HG03342 (cell line): ENCODE measurements around the gene RAB44.

Source experiments
- ATAC-seq: cut with Tn5 transposase; IDR thresholded peaks from one replicate; pipeline ENCODE4 v1.9.1; 2021; ENCODE audit warnings: mild to moderate bottlenecking, moderate library complexity; ENCODE audit not compliant: unreplicated experiment

Gene RAB44

DNA sequence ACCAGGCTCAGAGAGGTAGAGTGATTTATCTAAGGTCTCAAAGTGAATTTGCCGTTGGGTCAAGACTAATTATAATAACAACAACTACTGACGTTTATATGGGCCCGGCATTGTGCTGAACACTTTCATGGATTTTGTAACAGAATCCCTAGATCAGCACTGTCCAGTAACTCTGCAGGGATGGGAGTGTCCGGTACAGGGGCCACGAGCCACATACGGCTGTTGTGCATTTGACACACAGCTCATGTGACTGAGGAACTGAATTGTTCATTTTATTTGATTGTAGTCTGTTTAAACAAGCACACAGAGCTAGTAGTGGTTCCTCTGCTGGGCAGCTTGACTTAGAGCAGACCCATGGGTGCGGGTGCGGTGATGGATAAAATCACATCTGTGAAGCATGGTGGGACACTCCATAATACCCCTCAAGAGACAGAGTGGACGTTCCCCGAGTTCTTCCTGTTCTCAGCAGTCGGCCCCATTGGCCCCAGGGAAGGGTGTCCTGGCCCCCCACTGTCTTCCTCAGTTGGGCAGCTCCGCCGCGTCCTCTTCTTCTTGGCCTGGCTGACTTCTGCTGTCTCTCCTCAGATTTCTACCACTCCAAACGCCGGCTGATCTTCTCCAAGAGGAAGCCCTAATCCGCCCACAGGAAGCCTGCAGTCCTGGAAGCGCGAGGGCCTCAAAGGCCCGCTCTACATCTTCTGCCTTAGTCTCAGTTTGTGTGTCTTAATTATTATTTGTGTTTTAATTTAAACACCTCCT lies 12.3 kb upstream of the RAB44 start:
- ATAC-seq: no peak

DNA sequence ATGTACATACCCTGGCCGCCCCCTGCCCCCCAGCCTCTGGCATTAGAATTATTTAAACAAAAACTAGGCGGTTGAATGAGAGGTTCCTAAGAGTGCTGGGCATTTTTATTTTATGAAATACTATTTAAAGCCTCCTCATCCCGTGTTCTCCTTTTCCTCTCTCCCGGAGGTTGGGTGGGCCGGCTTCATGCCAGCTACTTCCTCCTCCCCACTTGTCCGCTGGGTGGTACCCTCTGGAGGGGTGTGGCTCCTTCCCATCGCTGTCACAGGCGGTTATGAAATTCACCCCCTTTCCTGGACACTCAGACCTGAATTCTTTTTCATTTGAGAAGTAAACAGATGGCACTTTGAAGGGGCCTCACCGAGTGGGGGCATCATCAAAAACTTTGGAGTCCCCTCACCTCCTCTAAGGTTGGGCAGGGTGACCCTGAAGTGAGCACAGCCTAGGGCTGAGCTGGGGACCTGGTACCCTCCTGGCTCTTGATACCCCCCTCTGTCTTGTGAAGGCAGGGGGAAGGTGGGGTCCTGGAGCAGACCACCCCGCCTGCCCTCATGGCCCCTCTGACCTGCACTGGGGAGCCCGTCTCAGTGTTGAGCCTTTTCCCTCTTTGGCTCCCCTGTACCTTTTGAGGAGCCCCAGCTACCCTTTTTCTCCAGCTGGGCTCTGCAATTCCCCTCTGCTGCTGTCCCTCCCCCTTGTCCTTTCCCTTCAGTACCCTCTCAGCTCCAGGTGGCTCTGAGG lies 11.5 kb upstream of the RAB44 start:
- no peak for ATAC-seq

DNA sequence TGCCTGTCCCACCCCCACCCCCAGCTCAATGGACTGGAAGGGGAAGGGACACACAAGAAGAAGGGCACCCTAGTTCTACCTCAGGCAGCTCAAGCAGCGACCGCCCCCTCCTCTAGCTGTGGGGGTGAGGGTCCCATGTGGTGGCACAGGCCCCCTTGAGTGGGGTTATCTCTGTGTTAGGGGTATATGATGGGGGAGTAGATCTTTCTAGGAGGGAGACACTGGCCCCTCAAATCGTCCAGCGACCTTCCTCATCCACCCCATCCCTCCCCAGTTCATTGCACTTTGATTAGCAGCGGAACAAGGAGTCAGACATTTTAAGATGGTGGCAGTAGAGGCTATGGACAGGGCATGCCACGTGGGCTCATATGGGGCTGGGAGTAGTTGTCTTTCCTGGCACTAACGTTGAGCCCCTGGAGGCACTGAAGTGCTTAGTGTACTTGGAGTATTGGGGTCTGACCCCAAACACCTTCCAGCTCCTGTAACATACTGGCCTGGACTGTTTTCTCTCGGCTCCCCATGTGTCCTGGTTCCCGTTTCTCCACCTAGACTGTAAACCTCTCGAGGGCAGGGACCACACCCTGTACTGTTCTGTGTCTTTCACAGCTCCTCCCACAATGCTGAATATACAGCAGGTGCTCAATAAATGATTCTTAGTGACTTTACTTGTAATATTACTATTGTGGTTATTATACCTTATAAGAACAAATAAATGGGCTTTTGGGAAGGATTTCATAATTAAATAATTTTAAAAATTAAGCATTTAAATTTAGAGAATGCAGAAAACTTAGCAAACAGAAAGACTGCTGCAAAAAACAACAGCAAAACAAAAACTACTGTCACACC lies 10.7 kb upstream of the RAB44 start:
- ATAC-seq: no peak

GRCh38 chr6:36688063-36688738 lies 9.4 kb upstream of the RAB44 start:
- no peak for ATAC-seq

DNA sequence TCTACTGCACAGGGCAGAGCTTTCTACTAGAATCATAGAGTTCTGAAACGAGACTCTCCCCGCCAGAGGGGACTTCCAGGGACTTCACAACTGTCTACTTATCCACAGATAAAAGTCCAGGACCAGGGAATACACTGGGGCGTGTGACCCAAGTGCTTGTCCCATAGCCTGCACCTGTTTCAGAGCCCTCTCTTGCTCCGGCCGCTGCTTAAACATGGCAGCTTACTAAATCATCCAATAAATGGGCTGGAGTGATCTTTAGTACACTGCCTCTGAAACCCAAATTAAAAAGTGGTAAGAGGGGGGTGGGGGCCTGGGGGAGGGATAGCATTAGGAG lies 8.9 kb upstream of the RAB44 start:
- ATAC-seq: no peak

DNA sequence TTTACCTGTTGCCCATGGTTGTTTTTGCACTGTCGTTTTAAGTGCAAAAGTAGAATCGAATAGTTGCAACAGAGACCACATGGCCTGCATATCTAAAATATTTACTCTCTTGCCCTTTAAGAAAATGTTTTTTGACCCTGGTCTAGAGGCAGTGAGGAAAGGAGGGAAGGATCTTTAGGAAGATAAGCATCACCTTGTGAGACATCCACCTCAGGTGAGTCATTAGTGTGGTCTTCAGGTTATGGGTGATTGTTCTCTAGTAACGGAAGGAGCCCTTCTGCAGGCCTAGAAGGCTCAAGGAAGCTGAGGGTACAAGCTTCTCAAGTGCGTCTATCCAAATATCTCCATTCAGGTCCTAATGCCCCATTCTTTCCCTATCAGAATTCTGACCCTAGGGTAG lies 6.6 kb upstream of the RAB44 start:
- ATAC-seq: no peak

GRCh38 chr6:36691612-36692011 lies 6.0 kb upstream of the RAB44 start:
- ATAC-seq: no peak

DNA sequence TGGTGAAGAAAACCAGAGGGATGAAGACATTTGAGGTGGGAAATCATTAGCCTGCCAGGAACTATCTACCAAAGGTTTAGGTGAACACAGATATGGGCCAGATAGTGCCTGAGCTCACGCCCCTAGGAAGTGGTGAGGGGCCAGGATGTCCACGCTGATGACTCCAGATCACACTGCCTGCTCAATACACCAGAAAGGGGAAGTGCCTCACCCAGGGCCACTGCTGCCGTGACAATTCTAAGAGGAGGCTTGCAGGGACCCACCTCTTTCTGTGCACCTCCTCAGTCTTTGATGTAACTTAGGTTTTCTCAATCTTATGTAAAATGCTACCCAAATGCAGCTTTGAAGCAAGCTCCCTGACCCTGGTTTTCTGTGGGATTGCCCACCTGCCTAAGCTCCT lies 5.4 kb upstream of the RAB44 start:
- peak; percentile 60 for ATAC-seq

GRCh38 chr6:36692861-36693702 lies 4.5 kb upstream of the RAB44 start:
- no peak for ATAC-seq

GRCh38 chr6:36694616-36695015 lies 3.0 kb upstream of the RAB44 start:
- ATAC-seq: no peak

- ATAC-seq: no peak
These were observed 2.2 kb upstream of the RAB44 start for GRCh38 chr6:36695414-36695813.

- no peak for ATAC-seq
These were observed 570 bp downstream of the RAB44 start for GRCh38 chr6:36698196-36698595.

DNA sequence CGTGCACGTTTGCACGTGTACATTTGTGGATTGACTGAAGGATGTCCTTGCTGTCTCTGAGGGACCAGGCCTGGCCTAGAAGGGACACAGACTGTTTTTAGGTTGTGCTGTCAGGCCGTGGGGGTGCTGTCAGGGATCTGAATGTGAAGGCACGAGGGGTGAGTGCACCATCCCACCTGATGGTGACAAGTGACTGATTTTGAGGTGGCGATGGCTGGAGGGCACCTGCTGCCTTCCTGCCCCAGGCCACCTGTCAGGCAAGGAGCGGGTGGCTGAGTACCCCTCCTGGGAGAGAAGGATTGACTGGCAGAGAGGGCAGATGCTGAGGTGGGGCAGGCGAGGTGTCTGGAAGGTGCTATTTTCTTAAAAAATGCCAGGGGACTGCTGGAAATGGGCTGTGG lies 1.2 kb downstream of the RAB44 start:
- no peak for ATAC-seq

GRCh38 chr6:36699348-36699747 lies 1.7 kb downstream of the RAB44 start:
- ATAC-seq: no peak

- no peak for ATAC-seq
These were observed 2.6 kb downstream of the RAB44 start for GRCh38 chr6:36700071-36700812.

DNA sequence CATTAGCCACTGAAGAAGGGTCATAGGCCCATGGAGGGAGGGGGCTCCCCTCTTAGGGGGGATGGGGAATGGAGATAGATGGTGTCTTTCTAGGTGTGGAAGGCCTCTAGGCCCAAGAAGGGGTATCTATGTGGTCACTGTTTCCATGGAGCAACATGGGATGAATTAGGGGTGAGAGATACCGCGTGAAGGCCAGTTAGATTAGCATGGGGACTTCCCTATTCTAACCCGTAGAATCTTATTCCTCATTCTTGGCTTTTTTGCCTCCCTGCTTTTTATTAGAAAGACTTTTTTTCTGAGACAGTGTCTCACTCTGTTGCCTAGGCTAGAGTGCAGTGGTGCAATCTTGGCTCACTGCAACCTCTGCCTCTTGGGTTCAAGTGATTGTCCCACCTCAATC lies 3.2 kb downstream of the RAB44 start:
- no peak for ATAC-seq

DNA sequence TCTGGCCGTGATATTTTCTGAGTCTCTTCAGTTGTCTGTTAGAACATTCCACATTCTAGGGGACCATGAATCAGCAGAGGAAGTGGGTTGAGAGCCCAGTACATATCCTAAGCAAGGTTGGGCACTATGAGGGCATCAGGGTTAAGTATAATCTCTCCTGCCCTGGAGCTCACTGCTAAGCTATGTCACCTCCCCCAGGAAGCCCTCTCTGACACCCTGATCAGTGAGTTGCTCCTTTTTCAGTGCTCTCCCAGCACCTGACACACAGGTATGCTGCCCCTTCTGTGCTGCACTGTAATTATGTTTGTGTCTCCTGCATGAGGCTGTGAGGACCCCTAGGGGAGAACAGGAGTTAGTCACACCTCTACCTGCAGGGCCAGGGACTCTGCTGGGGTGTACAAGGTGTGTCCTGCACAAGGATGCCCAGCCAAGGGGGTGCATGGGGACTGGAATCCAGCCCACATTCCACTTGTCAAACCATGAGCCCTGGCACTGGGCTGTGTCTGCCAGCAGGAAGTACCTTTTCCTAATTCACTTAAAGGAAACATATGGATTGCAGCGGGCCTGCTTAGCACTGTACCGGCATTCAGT lies 3.9 kb downstream of the RAB44 start:
- ATAC-seq: no peak

- ATAC-seq: no peak
These were observed 5.0 kb downstream of the RAB44 start for GRCh38 chr6:36702656-36703055.

DNA sequence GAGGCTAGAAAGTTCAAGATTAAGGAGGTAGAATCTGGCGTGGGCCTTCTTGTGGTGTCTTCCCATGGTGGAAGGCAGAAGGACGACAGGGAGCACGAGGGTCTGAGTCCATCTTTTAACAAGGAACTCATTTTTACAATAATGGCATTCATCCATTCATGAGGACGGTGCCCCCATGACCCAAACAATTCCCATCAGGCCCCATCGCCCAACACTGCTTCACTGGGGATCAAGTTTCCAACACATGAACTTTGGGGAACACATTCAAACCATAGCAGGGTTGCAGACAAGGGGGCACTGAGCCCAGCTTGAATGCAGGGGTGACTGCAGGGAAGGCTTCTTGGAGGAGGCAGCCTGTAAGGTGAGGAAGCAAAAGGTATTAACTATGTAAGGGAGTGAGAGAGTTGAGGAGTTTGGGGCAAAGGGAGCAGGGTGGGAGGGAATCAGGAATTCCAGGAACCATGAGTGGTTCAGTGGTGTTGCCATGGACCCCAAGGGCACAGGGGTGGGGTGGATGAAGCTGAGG lies 5.5 kb downstream of the RAB44 start:
- ATAC-seq: no peak
